SK-N-MC (cell line): ENCODE measurements around the gene FA2H.
"Not testable (repeated sequence)": the region's sequence is repeated elsewhere in the genome, so short reads cannot be mapped to it uniquely, and the experiment has no call there.

Experiments used
- DNase-seq: peaks from one replicate; pipeline ENCODE4 v3.0.0-alpha.2; 2011; ENCODE audit warnings: low read depth, low spot score
- H3K27ac ChIP-seq: fragments of 200-600 bp; sonication (generic); 2 replicates; pipeline ENCODE4 v1.5.1; 2016; ENCODE audit warnings: mixed run types
- H3K36me3 ChIP-seq: fragments of 200-600 bp; sonication (generic); 2 replicates; pipeline ENCODE4 v1.6.1; 2017; ENCODE audit warnings: antibody characterized with exemption, low read length, mixed read lengths; ENCODE audit not compliant: insufficient read depth
- H3K4me3 ChIP-seq: fragments of 200-600 bp; sonication (generic); 2 replicates; pipeline ENCODE4 v1.5.1; 2016
- H3K9ac ChIP-seq: fragments of 200-600 bp; sonication (generic); 2 replicates; pipeline ENCODE4 v1.8.0; 2017; ENCODE audit warnings: mixed run types, mixed read lengths; ENCODE audit not compliant: insufficient read length
- H3K9me3 ChIP-seq: fragments of 200-600 bp; sonication (generic); 2 replicates; pipeline ENCODE4 v1.6.1; 2017; ENCODE audit warnings: low read depth, mild to moderate bottlenecking, antibody characterized with exemption, low read length, moderate library complexity, mixed read lengths
- EZH2 ChIP-seq: fragments of 200-600 bp; sonication (generic); IDR thresholded peaks from one replicate; pipeline ENCODE4 v1.6.1; 2017; ENCODE audit warnings: antibody characterized with exemption
- FOXP2 ChIP-seq: optimal IDR thresholded peaks from 2 replicates; pipeline ENCODE3; 2011; ENCODE audit warnings: mild to moderate bottlenecking, moderate library complexity; ENCODE audit not compliant: insufficient read depth; ENCODE audit errors: extremely low read length, control extremely low read depth
- POLR2AphosphoS5 ChIP-seq: IDR thresholded peaks from 2 replicates; pipeline ENCODE4 v1.6.1; 2012; ENCODE audit warnings: mild to moderate bottlenecking, low read depth, low read length, borderline replicate concordance

Gene FA2H

DNA sequence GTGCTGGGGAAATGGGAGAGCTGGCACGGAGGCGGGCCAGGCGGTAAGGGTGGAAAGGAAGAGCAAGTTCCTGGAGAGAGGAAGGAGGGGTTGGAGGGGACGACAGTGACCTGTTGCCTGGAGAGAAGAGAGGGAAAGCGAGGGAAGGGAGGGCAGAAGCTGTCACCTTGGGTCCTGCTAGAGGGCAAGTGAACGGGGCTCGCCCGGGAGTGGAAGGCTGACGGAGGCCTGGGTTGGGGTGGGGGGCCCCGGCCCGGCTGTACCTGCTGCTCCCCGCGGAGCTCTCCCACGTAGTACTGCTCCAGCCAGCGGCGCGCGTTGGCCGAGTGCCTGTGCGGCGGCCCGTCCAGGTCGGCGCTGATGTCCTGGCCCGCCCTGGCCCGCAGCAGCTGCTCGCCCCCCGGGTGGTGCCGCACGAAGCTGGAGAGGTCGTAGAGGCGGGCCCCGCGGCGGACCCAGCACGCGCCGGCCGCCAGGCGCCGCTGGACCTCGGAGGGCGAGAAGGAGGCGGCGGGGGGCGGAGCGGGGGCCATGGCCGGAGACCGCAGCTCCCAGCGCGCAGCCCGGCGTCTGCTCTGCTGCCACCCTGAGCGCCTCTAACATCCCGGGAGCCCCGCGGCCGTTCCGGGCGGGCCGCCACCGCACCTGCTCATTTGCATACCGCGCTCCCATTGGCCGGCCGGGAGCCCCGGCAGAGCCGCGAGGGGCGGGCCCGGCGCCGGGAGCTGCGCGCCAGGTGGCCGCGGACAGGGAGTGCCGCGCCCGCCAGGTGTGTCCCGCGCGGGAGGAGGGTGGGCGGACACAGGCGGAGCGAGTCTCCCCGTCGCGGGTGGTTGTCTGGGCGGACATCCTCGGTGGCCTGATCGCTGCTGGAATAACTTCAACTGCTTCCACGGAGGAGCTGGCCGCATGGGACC lies at the start of gene FA2H:
Gene FA2H (minus strand): TSS at position 598 of the 917 bp plus-strand sequence. CDS start 65 bp downstream, at position 533.
- H3K4me3 ChIP-seq: peak within 1 kb of the TSS; percentile 53
- no peaks in the 10 kb centered on the region for H3K36me3 ChIP-seq
- no peak within 1 kb of the TSS for H3K27ac ChIP-seq
- no peak for TF ChIP-seq FOXP2
- TF ChIP-seq POLR2AphosphoS5: no peak
- TF ChIP-seq EZH2: no peak
- no peak within 1 kb of the TSS for H3K9ac ChIP-seq
- no peaks in the 10 kb centered on the region for H3K9me3 ChIP-seq
- no peak for DNase-seq

DNA sequence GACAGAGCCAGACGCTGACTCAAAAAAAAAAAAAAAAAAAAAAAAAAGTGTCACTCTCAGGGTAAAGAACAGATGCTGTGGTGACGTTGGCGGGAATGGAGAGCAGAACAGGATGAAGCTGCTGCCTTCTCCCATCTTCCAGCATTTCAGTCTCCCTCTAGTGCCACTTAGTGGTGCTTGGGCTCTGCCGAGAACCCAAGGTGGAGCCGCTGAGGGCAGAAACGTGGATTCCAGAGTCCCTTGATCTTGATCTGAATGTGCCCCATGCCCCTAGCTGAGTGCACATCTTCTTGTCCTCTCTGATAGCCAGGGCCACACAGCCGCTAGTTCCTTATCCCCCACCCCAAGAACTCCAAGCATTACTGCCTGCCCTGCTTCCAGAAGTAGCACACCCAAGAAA lies 43.2 kb upstream of the FA2H start:
- TF ChIP-seq POLR2AphosphoS5 (no peak), FOXP2 (no peak), EZH2 (no peak)
- Histone ChIP-seq H3K4me3 (no peak overlapping the region), H3K27ac (no peak overlapping the region), H3K9ac (no peak overlapping the region), H3K9me3 (no peaks in the 10 kb centered on the region), H3K36me3 (no peaks in the 10 kb centered on the region)
- no peak for DNase-seq

- Histone ChIP-seq H3K27ac (no peak overlapping the region), H3K9ac (no peak overlapping the region), H3K4me3 (peak overlapping the region; percentile 51; the same call in 1 of the 2 replicates), H3K9me3 (no peaks in the 10 kb centered on the region), H3K36me3 (no peaks in the 10 kb centered on the region)
- no peak for DNase-seq
- TF ChIP-seq POLR2AphosphoS5 (no peak), FOXP2 (no peak), EZH2 (no peak)
Measured at GRCh38 chr16:74813109-74813641, 38.6 kb upstream of the FA2H start.

- TF ChIP-seq FOXP2: no peak
- no peak for TF ChIP-seq POLR2AphosphoS5
- no peak for TF ChIP-seq EZH2
- Histone ChIP-seq H3K36me3 (no peaks in the 10 kb centered on the region), H3K9ac (no peak overlapping the region), H3K9me3 (no peaks in the 10 kb centered on the region), H3K27ac (no peak overlapping the region), H3K4me3 (no peak overlapping the region)
- DNase-seq: no peak
Measured at GRCh38 chr16:74811911-74812310, 37.3 kb upstream of the FA2H start.

- not testable (repeated sequence) for H3K4me3 ChIP-seq, DNase-seq, H3K9ac ChIP-seq, H3K9me3 ChIP-seq, H3K36me3 ChIP-seq, H3K27ac ChIP-seq
Measured at GRCh38 chr16:74811216-74811615, 36.6 kb upstream of the FA2H start.

GRCh38 chr16:74807052-74807646 lies 32.5 kb upstream of the FA2H start:
- H3K9me3 ChIP-seq: no peaks in the 10 kb centered on the region
- TF ChIP-seq POLR2AphosphoS5: no peak
- no peak for TF ChIP-seq FOXP2
- TF ChIP-seq EZH2: no peak
- no peak overlapping the region for H3K9ac ChIP-seq

GRCh38 chr16:74800216-74800871 lies 25.7 kb upstream of the FA2H start:
- no peak for DNase-seq
- H3K9ac ChIP-seq: no peak overlapping the region
- TF ChIP-seq EZH2 (no peak), FOXP2 (no peak), POLR2AphosphoS5 (no peak)
- no peak overlapping the region for H3K27ac ChIP-seq
- no peaks in the 10 kb centered on the region for H3K36me3 ChIP-seq
- H3K4me3 ChIP-seq: no peak overlapping the region
- H3K9me3 ChIP-seq: no peaks in the 10 kb centered on the region

More at GRCh38 chr16:74807052-74807646, 32.5 kb upstream of the FA2H start:
- H3K27ac ChIP-seq: no peak overlapping the region
- H3K36me3 ChIP-seq: no peaks in the 10 kb centered on the region
- no peak overlapping the region for H3K4me3 ChIP-seq
- DNase-seq: no peak

GRCh38 chr16:74797414-74797813 lies 22.8 kb upstream of the FA2H start:
- Histone ChIP-seq H3K4me3 (no peak overlapping the region), H3K9ac (no peak overlapping the region), H3K27ac (no peak overlapping the region), H3K9me3 (no peaks in the 10 kb centered on the region), H3K36me3 (no peaks in the 10 kb centered on the region)
- DNase-seq: no peak
- no peak for TF ChIP-seq FOXP2
- no peak for TF ChIP-seq POLR2AphosphoS5
- no peak for TF ChIP-seq EZH2
